Measurements from ENCODE around the gene APP.

APP gene

DNA sequence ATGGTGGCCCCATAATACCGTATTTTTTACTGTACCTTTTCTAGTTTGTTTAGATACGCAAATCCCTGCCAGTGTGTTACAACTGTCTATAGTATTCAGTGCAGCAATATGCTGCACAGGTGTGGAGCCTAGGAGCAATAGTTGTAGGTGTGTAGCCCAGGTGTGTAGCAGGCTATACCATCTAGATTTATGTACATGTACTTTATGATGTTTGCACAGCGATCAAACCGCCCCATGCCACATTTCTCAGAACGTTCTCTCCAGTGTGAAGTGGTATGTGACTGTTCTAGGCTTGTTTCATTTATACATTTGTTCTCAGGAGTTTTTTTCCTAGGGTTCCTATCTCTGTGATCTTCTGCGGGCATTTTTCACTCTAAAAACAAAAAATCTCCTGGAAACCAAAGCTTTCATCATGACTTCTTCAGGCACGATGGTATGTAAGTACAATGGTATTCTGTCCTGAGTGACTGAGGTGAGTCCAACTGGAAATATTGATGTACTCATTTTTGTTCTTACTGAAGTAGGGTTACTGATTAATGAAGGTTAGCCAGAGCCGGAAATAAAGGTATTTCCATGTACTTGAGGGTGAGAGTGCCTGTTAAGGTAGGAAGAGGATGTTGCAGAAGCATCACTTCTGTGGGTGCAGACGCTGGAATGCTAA lies 282.8 kb downstream of the APP start:
- TF ChIP-seq TAF1 (IDR thresholded peaks at IDR 0.05; ENCODE audit: borderline replicate concordance, low read depth, low read length) (no peak), POLR2AphosphoS5 (IDR thresholded peaks at IDR 0.05; ENCODE audit: low read depth, low read length) (no peak), POLR2A (IDR thresholded peaks at IDR 0.05; ENCODE audit: low read depth, low read length) (no peak)
- no peak for DNase-seq (ENCODE audit: insufficient read length)
- no peak for FAIRE-seq

DNA sequence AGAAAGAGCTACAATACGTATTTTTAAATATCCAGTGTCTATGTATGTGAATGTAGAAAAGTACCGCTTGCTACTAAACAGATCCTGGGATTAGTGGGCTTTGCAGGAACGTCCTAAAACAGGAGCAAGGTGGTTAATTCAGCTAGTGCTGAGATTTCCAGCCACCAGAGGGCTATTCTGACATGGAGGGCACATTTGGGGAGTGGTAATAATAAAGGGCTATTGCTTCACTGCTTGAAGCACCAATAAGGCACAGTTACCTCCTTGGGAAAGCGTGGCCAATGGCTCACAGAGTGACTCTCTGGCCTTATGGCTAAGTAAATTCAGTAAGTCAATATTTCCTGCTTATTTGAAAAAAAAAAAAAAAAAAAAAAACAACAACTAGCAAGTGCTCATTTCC lies 283.4 kb downstream of the APP start:
- DNase-seq (ENCODE audit: insufficient read length) (no peak), FAIRE-seq (no peak)
- TF ChIP-seq TAF1 (IDR thresholded peaks at IDR 0.05; ENCODE audit: borderline replicate concordance, low read depth, low read length) (no peak), POLR2A (IDR thresholded peaks at IDR 0.05; ENCODE audit: low read depth, low read length) (no peak), POLR2AphosphoS5 (IDR thresholded peaks at IDR 0.05; ENCODE audit: low read depth, low read length) (no peak)

- TF ChIP-seq TAF1 (IDR thresholded peaks at IDR 0.05; ENCODE audit: borderline replicate concordance, low read depth, low read length) (no peak), POLR2AphosphoS5 (IDR thresholded peaks at IDR 0.05; ENCODE audit: low read depth, low read length) (no peak), POLR2A (IDR thresholded peaks at IDR 0.05; ENCODE audit: low read depth, low read length) (no peak)
- FAIRE-seq (no peak), DNase-seq (ENCODE audit: insufficient read length) (no peak)
Measured at GRCh38 chr21:25885880-25886279, 284.7 kb downstream of the APP start.

GRCh38 chr21:25885405-25885804 lies 285.2 kb downstream of the APP start:
- TF ChIP-seq POLR2A (IDR thresholded peaks at IDR 0.05; ENCODE audit: low read depth, low read length) (no peak), POLR2AphosphoS5 (IDR thresholded peaks at IDR 0.05; ENCODE audit: low read depth, low read length) (no peak), TAF1 (IDR thresholded peaks at IDR 0.05; ENCODE audit: borderline replicate concordance, low read depth, low read length) (no peak)
- FAIRE-seq: no peak

DNA sequence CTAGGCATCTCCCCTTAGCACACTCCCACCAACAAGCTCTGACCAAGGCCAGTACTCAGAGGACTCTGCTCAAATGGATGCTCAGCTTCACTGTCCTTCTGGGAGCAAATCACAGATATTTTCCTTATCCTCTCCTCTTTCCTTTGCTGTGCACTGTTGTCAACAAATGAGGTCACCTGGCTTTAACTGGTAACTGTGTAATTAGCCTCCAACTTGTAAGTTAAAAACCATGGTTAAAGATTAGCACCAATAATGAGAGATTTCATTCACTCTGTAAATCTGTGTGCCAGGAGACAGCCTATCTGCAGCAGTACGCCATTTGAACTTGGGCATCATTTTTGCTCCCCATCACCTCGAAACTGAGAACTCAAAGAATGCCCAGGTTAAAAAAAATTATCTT lies 286.3 kb downstream of the APP start:
- TF ChIP-seq POLR2AphosphoS5 (IDR thresholded peaks at IDR 0.05; ENCODE audit: low read depth, low read length) (no peak), POLR2A (IDR thresholded peaks at IDR 0.05; ENCODE audit: low read depth, low read length) (no peak), TAF1 (IDR thresholded peaks at IDR 0.05; ENCODE audit: borderline replicate concordance, low read depth, low read length) (no peak)
- FAIRE-seq (no peak), DNase-seq (ENCODE audit: insufficient read length) (no peak)

More at GRCh38 chr21:25885405-25885804, 285.2 kb downstream of the APP start:
- no peak for DNase-seq (ENCODE audit: insufficient read length)

DNA sequence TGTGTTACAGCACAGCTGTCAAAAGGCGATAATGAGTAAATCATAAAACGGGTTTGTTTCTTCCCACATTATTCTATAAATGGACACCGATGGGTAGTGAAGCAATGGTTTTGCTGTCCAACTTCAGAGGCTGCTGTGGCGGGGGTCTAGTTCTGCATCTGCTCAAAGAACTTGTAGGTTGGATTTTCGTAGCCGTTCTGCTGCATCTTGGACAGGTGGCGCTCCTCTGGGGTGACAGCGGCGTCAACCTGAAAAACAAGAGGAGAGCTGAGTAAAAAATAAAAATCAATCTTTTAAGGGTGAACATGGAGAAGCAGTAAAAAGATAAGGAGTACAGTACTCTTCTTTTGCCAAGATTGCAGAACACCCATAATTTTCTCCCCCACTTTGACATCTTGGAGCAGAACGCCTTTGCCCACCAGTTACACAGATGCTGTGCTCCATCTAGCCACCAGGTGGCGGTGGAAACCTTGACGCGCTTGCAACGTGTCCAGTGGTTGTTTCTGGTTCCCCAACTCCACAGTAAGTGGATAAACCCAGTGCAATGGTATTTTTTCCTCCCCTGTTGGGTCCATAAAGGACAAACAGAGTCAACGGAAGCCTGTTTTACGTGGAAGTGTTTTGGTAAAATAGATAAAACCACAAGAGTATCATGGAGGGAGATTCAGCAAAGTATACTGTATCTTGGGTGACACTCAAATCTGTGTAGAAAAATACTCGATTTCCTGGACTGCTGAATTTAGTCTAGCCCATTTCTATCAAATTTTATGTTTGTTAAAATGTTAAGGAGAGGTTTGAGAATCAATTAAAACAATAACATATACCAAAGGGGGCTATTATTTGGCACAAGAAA lies 288.8 kb downstream of the APP start:
- peak; percentile 40 for DNase-seq (ENCODE audit: insufficient read length)
- FAIRE-seq: peak; percentile 84

GRCh38 chr21:25879203-25879602 lies 291.4 kb downstream of the APP start:
- DNase-seq (ENCODE audit: insufficient read length) (no peak), FAIRE-seq (no peak)
- TF ChIP-seq POLR2AphosphoS5 (IDR thresholded peaks at IDR 0.05; ENCODE audit: low read depth, low read length) (no peak), TAF1 (IDR thresholded peaks at IDR 0.05; ENCODE audit: borderline replicate concordance, low read depth, low read length) (no peak), POLR2A (IDR thresholded peaks at IDR 0.05; ENCODE audit: low read depth, low read length) (no peak)

More for the DNA sequence above, 288.8 kb downstream of the APP start:
- no peak for TF ChIP-seq TAF1 (IDR thresholded peaks at IDR 0.05; ENCODE audit: borderline replicate concordance, low read depth, low read length)
- no peak for TF ChIP-seq POLR2A (IDR thresholded peaks at IDR 0.05; ENCODE audit: low read depth, low read length)
- no peak for TF ChIP-seq POLR2AphosphoS5 (IDR thresholded peaks at IDR 0.05; ENCODE audit: low read depth, low read length)

DNA sequence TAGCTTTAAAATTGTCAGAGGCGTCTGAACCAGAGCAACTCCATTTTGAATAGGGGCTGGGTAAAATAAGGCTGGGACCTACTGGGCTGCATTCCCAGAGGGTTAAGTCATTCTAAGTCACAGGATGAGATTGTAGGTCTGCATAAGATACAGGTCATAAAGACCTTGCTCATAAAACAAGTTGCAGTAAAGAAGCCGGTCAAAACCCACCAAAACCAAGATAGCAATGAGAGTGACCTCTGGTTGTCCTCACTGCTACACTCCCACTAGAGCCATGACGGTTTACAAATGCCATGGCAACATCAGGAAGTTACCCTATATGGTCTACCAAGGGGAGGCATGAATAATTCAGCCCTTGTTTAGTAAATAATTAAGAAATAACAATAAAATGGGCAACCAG lies 292.2 kb downstream of the APP start:
- DNase-seq (ENCODE audit: insufficient read length) (no peak), FAIRE-seq (no peak)
- TF ChIP-seq POLR2AphosphoS5 (IDR thresholded peaks at IDR 0.05; ENCODE audit: low read depth, low read length): no peak
- no peak for TF ChIP-seq TAF1 (IDR thresholded peaks at IDR 0.05; ENCODE audit: borderline replicate concordance, low read depth, low read length)
- no peak for TF ChIP-seq POLR2A (IDR thresholded peaks at IDR 0.05; ENCODE audit: low read depth, low read length)

GRCh38 chr21:25872271-25872670 lies 298.3 kb downstream of the APP start:
- TF ChIP-seq POLR2A (IDR thresholded peaks at IDR 0.05; ENCODE audit: low read depth, low read length) (no peak), POLR2AphosphoS5 (IDR thresholded peaks at IDR 0.05; ENCODE audit: low read depth, low read length) (no peak), TAF1 (IDR thresholded peaks at IDR 0.05; ENCODE audit: borderline replicate concordance, low read depth, low read length) (no peak)
- FAIRE-seq (no peak), DNase-seq (ENCODE audit: insufficient read length) (no peak)

DNA sequence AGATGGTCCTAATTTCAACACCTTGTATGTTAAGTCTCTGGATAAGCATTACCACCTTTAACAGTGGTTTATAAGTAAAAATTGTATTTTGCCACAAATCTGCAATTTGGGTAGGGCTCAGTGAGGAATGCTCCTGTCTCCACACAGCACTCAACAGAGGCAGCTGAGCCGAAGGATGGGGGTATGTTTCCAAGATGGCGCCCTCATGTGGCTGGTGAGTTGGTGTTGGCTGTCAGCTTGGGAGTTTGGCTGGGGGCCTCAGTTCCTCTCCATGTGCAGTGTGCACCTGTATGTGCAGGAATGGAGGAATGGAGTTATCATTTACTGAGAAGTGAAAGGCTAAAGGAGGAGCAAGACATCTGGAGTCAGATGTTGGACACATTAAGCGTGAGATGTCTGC lies 299.0 kb downstream of the APP start:
- TF ChIP-seq POLR2A (IDR thresholded peaks at IDR 0.05; ENCODE audit: low read depth, low read length): no peak
- no peak for TF ChIP-seq POLR2AphosphoS5 (IDR thresholded peaks at IDR 0.05; ENCODE audit: low read depth, low read length)
- TF ChIP-seq TAF1 (IDR thresholded peaks at IDR 0.05; ENCODE audit: borderline replicate concordance, low read depth, low read length): no peak
- DNase-seq (ENCODE audit: insufficient read length) (no peak), FAIRE-seq (no peak)

DNA sequence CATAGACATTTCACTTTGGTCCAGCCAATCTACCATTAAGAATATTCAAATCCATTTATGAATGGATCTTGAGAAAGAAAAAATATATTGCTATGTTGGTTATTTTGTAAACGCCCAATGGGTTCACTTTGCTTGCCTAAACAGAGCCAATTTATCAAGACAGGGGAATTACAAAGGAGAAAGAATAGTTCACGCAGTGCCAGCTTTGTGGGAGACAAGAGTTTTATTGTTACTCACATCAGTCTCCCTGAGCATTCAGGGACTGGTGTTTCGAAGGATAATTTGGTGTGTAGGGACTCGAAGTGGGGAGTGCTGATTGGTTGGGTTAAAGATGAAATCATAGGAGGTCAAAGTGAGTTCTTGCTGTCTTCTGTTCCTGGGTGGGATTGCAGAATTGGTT lies 300.5 kb downstream of the APP start:
- no peak for FAIRE-seq
- DNase-seq (ENCODE audit: insufficient read length): no peak
- TF ChIP-seq POLR2AphosphoS5 (IDR thresholded peaks at IDR 0.05; ENCODE audit: low read depth, low read length) (no peak), POLR2A (IDR thresholded peaks at IDR 0.05; ENCODE audit: low read depth, low read length) (no peak)

DNA sequence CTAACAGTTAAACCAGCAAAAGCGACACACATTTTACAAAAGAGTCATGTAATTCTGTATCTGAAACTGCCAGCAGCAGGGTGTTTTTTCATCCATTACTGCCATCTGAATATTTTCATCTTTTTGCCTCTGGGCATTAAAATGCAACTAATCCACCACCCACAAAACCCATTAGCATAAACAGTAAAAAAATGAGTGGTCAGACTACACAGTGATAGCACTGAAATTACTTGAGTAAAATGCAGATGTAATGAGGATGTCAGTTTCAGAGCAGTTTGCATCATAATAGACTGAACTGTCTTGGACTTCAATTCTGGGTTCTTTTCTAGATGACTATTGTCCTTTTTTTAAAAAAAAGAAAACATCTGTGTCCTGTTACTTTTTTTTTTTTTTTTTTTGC lies 303.5 kb downstream of the APP start:
- TF ChIP-seq POLR2AphosphoS5 (IDR thresholded peaks at IDR 0.05; ENCODE audit: low read depth, low read length) (no peak), POLR2A (IDR thresholded peaks at IDR 0.05; ENCODE audit: low read depth, low read length) (no peak), TAF1 (IDR thresholded peaks at IDR 0.05; ENCODE audit: borderline replicate concordance, low read depth, low read length) (no peak)
- no peak for DNase-seq (ENCODE audit: insufficient read length)
- FAIRE-seq: no peak
